Measurements from ENCODE around the gene ZNHIT1.
"Not testable (repeated sequence)": the region's sequence is repeated elsewhere in the genome, so short reads cannot be mapped to it uniquely, and the experiment has no call there.

Gene ZNHIT1

GRCh38 chr7:101240226-101241014, 22.5 kb downstream of the ZNHIT1 start:
- in situ Hi-C loops (cut with HindIII; ENCODE audit: low sequenced_read_pairs), result no loop called here

- in situ Hi-C loops (cut with HindIII; ENCODE audit: low sequenced_read_pairs), result no loop called here
These were observed 23.0 kb downstream of the ZNHIT1 start for GRCh38 chr7:101241015-101241363.

- in situ Hi-C loops (cut with HindIII; ENCODE audit: low sequenced_read_pairs), result no loop called here
These were observed 23.7 kb downstream of the ZNHIT1 start for GRCh38 chr7:101241443-101242349.

GRCh38 chr7:101243646-101244374, 25.8 kb downstream of the ZNHIT1 start:
- in situ Hi-C loops (cut with HindIII; ENCODE audit: low sequenced_read_pairs), result no loop called here

GRCh38 chr7:101244375-101245146, 26.6 kb downstream of the ZNHIT1 start, which contains the start of gene FIS1:
Gene FIS1 (minus strand): TSS chr7:101245081. CDS start chr7:101245004, 77 bp downstream.
- in situ Hi-C loops (cut with HindIII; ENCODE audit: low sequenced_read_pairs), result loop anchor here (5.0 kb wide), 1 partner anchor 58 kb away; no protein-coding TSS in a partner anchor

GRCh38 chr7:101245147-101245668, 27.2 kb downstream of the ZNHIT1 start:
- in situ Hi-C loops (cut with HindIII; ENCODE audit: low sequenced_read_pairs), result loop anchor here (5.0 kb wide), 1 partner anchor 57 kb away; no protein-coding TSS in a partner anchor

- in situ Hi-C loops (cut with HindIII; ENCODE audit: low sequenced_read_pairs), result loop anchor here (5.0 kb wide), 1 partner anchor 54 kb away; no protein-coding TSS in a partner anchor
These were observed 30.3 kb downstream of the ZNHIT1 start for GRCh38 chr7:101248276-101248675.

- in situ Hi-C loops (cut with HindIII; ENCODE audit: low sequenced_read_pairs), result no loop called here
These were observed 32.4 kb downstream of the ZNHIT1 start for GRCh38 chr7:101250324-101250723.

- in situ Hi-C loops (cut with HindIII; ENCODE audit: low sequenced_read_pairs), result no loop called here
These were observed 34.1 kb downstream of the ZNHIT1 start for GRCh38 chr7:101251871-101252659.

- in situ Hi-C loops (cut with HindIII; ENCODE audit: low sequenced_read_pairs), result not testable (repeated sequence)
These were observed 35.2 kb downstream of the ZNHIT1 start for GRCh38 chr7:101253199-101253598.

- in situ Hi-C loops (cut with HindIII; ENCODE audit: low sequenced_read_pairs), result loop anchor here (5.0 kb wide), 1 partner anchor 98 kb away; no protein-coding TSS in a partner anchor
These were observed 37.8 kb downstream of the ZNHIT1 start for GRCh38 chr7:101255796-101256195.

GRCh38 chr7:101258243-101258731, 40.3 kb downstream of the ZNHIT1 start:
- in situ Hi-C loops (cut with HindIII; ENCODE audit: low sequenced_read_pairs), result loop anchor here (5.0 kb wide), 1 partner anchor 101 kb away; no protein-coding TSS in a partner anchor

- in situ Hi-C loops (cut with HindIII; ENCODE audit: low sequenced_read_pairs), result not testable (repeated sequence)
These were observed 46.2 kb downstream of the ZNHIT1 start for GRCh38 chr7:101264102-101264706.

GRCh38 chr7:101265622-101266516, 47.9 kb downstream of the ZNHIT1 start:
- in situ Hi-C loops (cut with HindIII; ENCODE audit: low sequenced_read_pairs), result no loop called here

- in situ Hi-C loops (cut with HindIII; ENCODE audit: low sequenced_read_pairs), result loop anchor here (10.0 kb wide), 1 partner anchor 175 kb away; no protein-coding TSS in a partner anchor
These were observed 51.7 kb downstream of the ZNHIT1 start for GRCh38 chr7:101269664-101270063.

- in situ Hi-C loops (cut with HindIII; ENCODE audit: low sequenced_read_pairs), result loop anchor here (10.0 kb wide), 1 partner anchor 176 kb away; no protein-coding TSS in a partner anchor
These were observed 53.1 kb downstream of the ZNHIT1 start for GRCh38 chr7:101271021-101271420.

GRCh38 chr7:101273206-101273605, 55.2 kb downstream of the ZNHIT1 start:
- in situ Hi-C loops (cut with HindIII; ENCODE audit: low sequenced_read_pairs), result loop anchor here (10.0 kb wide), 1 partner anchor 178 kb away; no protein-coding TSS in a partner anchor

Measured in endothelial cell of hepatic sinusoid (primary cell).